Astrocyte (in vitro differentiated cells and primary cell): ENCODE measurements around the gene LAMB2.

Source experiments
- EZH2 ChIP-seq: IDR thresholded peaks from 2 replicates; pipeline ENCODE4 v1.6.1; 2012; ENCODE audit warnings: mild to moderate bottlenecking, low read length, inconsistent platforms; ENCODE audit not compliant: insufficient read depth
- TF ChIP-seq, protein P1 (sequence below): IDR thresholded peaks from 2 replicates; pipeline ENCODE4 v1.5.1; 2011; ENCODE audit warnings: low read depth, mild to moderate bottlenecking, inconsistent platforms, low read length, moderate library complexity; ENCODE audit not compliant: insufficient read depth

DNA sequence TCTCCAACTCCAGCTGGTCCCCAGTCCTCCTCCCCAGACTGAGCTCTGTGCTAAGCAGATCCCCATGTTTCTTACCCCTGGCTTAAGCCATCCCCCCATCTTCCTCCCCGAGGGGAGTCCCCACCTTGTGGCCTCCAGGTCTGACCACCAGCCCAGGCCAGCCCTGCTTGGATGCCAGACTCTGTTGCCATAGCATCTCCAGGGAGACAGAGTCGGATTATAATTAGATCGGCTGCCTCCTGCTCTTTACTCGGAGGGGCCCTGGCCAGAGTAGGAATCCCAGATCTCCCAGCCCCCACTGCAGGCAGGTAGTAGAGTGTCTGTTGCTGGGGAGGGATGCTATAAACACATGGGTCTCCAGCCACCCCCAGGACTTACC is 40.9 kb upstream of the LAMB2 start:
- no peak for TF ChIP-seq EZH2
- TF ChIP-seq, protein P1, sequence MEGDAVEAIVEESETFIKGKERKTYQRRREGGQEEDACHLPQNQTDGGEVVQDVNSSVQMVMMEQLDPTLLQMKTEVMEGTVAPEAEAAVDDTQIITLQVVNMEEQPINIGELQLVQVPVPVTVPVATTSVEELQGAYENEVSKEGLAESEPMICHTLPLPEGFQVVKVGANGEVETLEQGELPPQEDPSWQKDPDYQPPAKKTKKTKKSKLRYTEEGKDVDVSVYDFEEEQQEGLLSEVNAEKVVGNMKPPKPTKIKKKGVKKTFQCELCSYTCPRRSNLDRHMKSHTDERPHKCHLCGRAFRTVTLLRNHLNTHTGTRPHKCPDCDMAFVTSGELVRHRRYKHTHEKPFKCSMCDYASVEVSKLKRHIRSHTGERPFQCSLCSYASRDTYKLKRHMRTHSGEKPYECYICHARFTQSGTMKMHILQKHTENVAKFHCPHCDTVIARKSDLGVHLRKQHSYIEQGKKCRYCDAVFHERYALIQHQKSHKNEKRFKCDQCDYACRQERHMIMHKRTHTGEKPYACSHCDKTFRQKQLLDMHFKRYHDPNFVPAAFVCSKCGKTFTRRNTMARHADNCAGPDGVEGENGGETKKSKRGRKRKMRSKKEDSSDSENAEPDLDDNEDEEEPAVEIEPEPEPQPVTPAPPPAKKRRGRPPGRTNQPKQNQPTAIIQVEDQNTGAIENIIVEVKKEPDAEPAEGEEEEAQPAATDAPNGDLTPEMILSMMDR = no peak
